Liver (tissue), 9 donors: ENCODE measurements around the gene ABHD17A. TPM values are rescaled to one million over a fixed set of nuclear protein-coding genes. Genes with fewer than 3 reads are reported as not detected.
A peak's percentile ranks its signal among the peaks of the same experiment; 100 is the strongest.
"Not testable (repeated sequence)": the region's sequence is repeated elsewhere in the genome, so short reads cannot be mapped to it uniquely, and the experiment has no call there.

Experiments used
- DNase-seq: peaks from one replicate; pipeline ENCODE4 v3.0.0-alpha.2; 2017; ENCODE audit warnings: low spot score
- H3K27ac ChIP-seq, 2 donors: one replicate each; pipeline ENCODE4 v1.7.0; 2013; ENCODE audit warnings: inconsistent platforms in 2 of 2, low read length in 2 of 2, control low read depth in 1 of 2, low read depth in 1 of 2, mild to moderate bottlenecking in 1 of 2
- H3K27me3 ChIP-seq, 4 donors: one replicate each; pipeline versions ENCODE4 v1.6.1 to v1.7.0; 2013; ENCODE audit warnings: low read length in 3 of 4, inconsistent platforms in 1 of 4, mild to moderate bottlenecking in 1 of 4, moderate library complexity in 1 of 4; ENCODE audit not compliant: control insufficient read depth in 4 of 4, insufficient read depth in 4 of 4
- H3K36me3 ChIP-seq, 4 donors: one replicate each; pipeline versions ENCODE4 v1.6.1 to v1.7.0; 2013; ENCODE audit warnings: low read length in 3 of 4, mild to moderate bottlenecking in 3 of 4, low read depth in 1 of 4, moderate library complexity in 1 of 4; ENCODE audit not compliant: control insufficient read depth in 4 of 4, insufficient read depth in 3 of 4
- H3K4me1 ChIP-seq, 4 donors: one replicate each; pipeline versions ENCODE4 v1.6.1 to v1.7.0; 2013; ENCODE audit warnings: low read length in 3 of 4, mild to moderate bottlenecking in 3 of 4, moderate library complexity in 1 of 4; ENCODE audit not compliant: control insufficient read depth in 4 of 4, insufficient read depth in 4 of 4
- H3K4me3 ChIP-seq, 3 donors: one replicate each; pipeline versions ENCODE4 v1.6.1 to v1.7.0; 2013; ENCODE audit warnings: low read length in 3 of 3, control low read depth in 1 of 3, low read depth in 1 of 3, mild to moderate bottlenecking in 1 of 3
- H3K9ac ChIP-seq, 2 donors: one replicate each; pipeline ENCODE4 v1.7.0; 2013; ENCODE audit warnings: low read length in 2 of 2, mild to moderate bottlenecking in 2 of 2, moderate library complexity in 2 of 2, control low read depth in 1 of 2, low read depth in 1 of 2
- H3K9me3 ChIP-seq, 4 donors: one replicate each; pipeline versions ENCODE4 v1.6.1 to v1.7.0; 2013; ENCODE audit warnings: low read length in 3 of 4; ENCODE audit not compliant: control insufficient read depth in 4 of 4
- GABPA ChIP-seq, 2 donors: IDR thresholded peaks in 1 of 2; conservative IDR thresholded peaks in 1 of 2; 2 replicates each; pipeline ENCODE4 v1.6.1; 2016; ENCODE audit warnings: antibody characterized with exemption in 2 of 2, mild to moderate bottlenecking in 1 of 2, moderate library complexity in 1 of 2
- HNF4G ChIP-seq: IDR thresholded peaks from 2 replicates; pipeline ENCODE4 v1.6.1; 2016; ENCODE audit warnings: antibody characterized with exemption
- JUND ChIP-seq, 2 donors: IDR thresholded peaks; 2 replicates each; pipeline ENCODE4 v1.6.1; 2016; ENCODE audit warnings: antibody characterized with exemption in 2 of 2
- NR2F2 ChIP-seq: IDR thresholded peaks from 2 replicates; pipeline ENCODE4 v1.6.1; 2016; ENCODE audit warnings: antibody characterized with exemption
- SP1 ChIP-seq: IDR thresholded peaks from 2 replicates; pipeline ENCODE4 v1.6.1; 2018; ENCODE audit warnings: antibody characterized with exemption, mild to moderate bottlenecking
- YY1 ChIP-seq: IDR thresholded peaks from 2 replicates; pipeline ENCODE4 v1.6.1; 2016; ENCODE audit warnings: antibody characterized with exemption, mild to moderate bottlenecking
- WGBS: extraction: QIAGEN DNeasy Blood & Tissue Kit; methylation state at CpG from one replicate; pipeline ENCODE4 v1.1.7; 2013; 5-methylcytosine and 5-hydroxymethylcytosine counted together
- polyA plus RNA-seq, 2 donors: library from polyadenylated mRNA; stranded (reverse) in 1 of 2; unstranded in 1 of 2; fragments of 200-250 nt in 1 of 2; fragments of >200 nt in 1 of 2; fragmentation: Nextera tagmentation in 1 of 2; extraction: Ambion mirVana in 1 of 2; gene quantifications; one replicate each; pipeline versions ENCODE4 v1.2.1 to v1.2.3, GENCODE V29; 2013 to 2015
- total RNA-seq, 2 donors: library from RNA; depleted of rRNA; stranded (reverse); fragments of >200 nt; gene quantifications; one replicate each; pipeline ENCODE4 v1.2.3, GENCODE V29; 2014
- TF ChIP-seq, protein P1 (sequence below): IDR thresholded peaks from 2 replicates; pipeline ENCODE4 v1.6.1; 2016; ENCODE audit warnings: antibody characterized with exemption, mild to moderate bottlenecking
- TF ChIP-seq, protein P2 (sequence below): fragments of 150-350 bp; IDR thresholded peaks from 2 replicates; pipeline ENCODE4 v1.5.1; 2017; ENCODE audit warnings: improper control_type of control experiment, low read depth, low read length; ENCODE audit not compliant: missing input control
- TF ChIP-seq, protein P3 (sequence below): IDR thresholded peaks from 2 replicates; pipeline ENCODE4 v1.6.1; 2016; ENCODE audit warnings: antibody characterized with exemption
- donor health status: healthy.
- donor health status: healthy.
- donor health status: healthy.
- donor health status: healthy.
- donor health status: healthy.

Gene ABHD17A
- total RNA-seq (10 to 100 TPM; 25.4 to 28.6 TPM), polyA plus RNA-seq (10 to 100 TPM in 1 of 2 donors, 1 to 10 TPM in 1; 8.1 to 30.2 TPM)

DNA sequence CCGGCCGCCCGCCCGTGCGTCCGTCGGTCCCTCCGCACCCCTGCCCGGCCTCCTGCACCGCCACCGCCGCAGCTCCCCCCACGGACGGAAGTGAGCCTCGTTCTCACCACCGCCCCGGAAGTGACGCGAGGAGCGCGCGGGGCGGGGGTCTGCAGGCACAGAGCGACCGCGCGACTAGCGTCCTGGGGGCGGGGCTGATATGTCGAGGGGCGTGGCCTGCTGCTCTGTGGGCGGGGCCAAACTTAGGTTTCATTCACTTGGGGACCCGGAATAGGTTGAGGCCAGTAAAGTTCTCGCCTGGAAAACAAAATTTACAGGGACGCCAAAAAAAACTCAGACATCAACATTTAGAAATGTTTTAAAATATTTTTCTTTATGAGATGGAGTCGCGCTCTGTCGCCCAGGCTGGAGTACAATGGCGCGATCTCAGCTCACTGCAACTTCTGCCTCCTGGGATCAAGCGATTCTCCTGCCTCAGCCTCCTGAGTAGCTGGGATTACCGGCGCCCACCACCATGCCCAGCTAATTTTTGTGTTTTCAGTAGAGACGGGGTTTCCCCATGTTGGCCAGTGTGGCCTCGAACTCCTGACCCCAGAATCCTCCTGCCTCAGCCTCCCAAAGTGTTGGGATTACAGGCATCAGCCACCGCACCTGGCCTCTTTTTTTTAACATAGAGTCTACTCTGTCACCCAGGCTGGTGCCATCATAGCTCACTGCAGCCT lies at the start of gene ABHD17A:
Gene ABHD17A, minus strand, starts transcription at position 99 of the 722 bp plus-strand sequence. CDS start 3,930 bp downstream, outside the sequence.
- TF ChIP-seq GABPA (IDR thresholded peaks at IDR 0.05 in 1 of 2, conservative IDR thresholded peaks at IDR 0.05 in 1 of 2), result peak; percentile 83 to 93
- TF ChIP-seq, protein P1, sequence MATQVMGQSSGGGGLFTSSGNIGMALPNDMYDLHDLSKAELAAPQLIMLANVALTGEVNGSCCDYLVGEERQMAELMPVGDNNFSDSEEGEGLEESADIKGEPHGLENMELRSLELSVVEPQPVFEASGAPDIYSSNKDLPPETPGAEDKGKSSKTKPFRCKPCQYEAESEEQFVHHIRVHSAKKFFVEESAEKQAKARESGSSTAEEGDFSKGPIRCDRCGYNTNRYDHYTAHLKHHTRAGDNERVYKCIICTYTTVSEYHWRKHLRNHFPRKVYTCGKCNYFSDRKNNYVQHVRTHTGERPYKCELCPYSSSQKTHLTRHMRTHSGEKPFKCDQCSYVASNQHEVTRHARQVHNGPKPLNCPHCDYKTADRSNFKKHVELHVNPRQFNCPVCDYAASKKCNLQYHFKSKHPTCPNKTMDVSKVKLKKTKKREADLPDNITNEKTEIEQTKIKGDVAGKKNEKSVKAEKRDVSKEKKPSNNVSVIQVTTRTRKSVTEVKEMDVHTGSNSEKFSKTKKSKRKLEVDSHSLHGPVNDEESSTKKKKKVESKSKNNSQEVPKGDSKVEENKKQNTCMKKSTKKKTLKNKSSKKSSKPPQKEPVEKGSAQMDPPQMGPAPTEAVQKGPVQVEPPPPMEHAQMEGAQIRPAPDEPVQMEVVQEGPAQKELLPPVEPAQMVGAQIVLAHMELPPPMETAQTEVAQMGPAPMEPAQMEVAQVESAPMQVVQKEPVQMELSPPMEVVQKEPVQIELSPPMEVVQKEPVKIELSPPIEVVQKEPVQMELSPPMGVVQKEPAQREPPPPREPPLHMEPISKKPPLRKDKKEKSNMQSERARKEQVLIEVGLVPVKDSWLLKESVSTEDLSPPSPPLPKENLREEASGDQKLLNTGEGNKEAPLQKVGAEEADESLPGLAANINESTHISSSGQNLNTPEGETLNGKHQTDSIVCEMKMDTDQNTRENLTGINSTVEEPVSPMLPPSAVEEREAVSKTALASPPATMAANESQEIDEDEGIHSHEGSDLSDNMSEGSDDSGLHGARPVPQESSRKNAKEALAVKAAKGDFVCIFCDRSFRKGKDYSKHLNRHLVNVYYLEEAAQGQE, result peak; percentile 17
- TF ChIP-seq SP1, result peak; percentile 53
- WGBS, result 23% methylated on average over 46 of the region's 46 CpGs

DNA sequence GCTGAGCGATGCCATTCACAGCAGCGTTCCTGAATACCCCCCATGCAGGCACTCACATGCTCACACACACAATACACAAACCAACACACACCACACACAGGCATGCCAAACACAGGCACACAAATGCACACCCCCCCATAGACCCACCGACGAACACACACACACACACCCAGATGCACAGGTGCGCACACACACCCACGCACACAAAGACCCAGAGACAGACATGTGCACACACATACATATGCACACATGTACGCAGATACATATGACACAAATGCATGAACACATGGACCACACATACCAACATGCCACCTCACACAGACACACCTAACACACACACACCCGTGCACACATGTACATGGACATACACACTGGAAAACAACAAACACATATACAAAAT lies 48.6 kb upstream of the ABHD17A start:
- WGBS, result 94% methylated on average over 8 of the region's 8 CpGs
- TF ChIP-seq, protein P2, sequence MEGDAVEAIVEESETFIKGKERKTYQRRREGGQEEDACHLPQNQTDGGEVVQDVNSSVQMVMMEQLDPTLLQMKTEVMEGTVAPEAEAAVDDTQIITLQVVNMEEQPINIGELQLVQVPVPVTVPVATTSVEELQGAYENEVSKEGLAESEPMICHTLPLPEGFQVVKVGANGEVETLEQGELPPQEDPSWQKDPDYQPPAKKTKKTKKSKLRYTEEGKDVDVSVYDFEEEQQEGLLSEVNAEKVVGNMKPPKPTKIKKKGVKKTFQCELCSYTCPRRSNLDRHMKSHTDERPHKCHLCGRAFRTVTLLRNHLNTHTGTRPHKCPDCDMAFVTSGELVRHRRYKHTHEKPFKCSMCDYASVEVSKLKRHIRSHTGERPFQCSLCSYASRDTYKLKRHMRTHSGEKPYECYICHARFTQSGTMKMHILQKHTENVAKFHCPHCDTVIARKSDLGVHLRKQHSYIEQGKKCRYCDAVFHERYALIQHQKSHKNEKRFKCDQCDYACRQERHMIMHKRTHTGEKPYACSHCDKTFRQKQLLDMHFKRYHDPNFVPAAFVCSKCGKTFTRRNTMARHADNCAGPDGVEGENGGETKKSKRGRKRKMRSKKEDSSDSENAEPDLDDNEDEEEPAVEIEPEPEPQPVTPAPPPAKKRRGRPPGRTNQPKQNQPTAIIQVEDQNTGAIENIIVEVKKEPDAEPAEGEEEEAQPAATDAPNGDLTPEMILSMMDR, result no peak
- TF ChIP-seq HNF4G (no peak), YY1 (no peak), NR2F2 (no peak), SP1 (no peak), JUND (IDR thresholded peaks at IDR 0.05) (no peak)
- TF ChIP-seq, protein P3, sequence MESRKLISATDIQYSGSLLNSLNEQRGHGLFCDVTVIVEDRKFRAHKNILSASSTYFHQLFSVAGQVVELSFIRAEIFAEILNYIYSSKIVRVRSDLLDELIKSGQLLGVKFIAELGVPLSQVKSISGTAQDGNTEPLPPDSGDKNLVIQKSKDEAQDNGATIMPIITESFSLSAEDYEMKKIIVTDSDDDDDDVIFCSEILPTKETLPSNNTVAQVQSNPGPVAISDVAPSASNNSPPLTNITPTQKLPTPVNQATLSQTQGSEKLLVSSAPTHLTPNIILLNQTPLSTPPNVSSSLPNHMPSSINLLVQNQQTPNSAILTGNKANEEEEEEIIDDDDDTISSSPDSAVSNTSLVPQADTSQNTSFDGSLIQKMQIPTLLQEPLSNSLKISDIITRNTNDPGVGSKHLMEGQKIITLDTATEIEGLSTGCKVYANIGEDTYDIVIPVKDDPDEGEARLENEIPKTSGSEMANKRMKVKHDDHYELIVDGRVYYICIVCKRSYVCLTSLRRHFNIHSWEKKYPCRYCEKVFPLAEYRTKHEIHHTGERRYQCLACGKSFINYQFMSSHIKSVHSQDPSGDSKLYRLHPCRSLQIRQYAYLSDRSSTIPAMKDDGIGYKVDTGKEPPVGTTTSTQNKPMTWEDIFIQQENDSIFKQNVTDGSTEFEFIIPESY, result no peak
- Histone ChIP-seq H3K27me3 (no peaks in the 10 kb centered on the region), H3K4me3 (no peak overlapping the region), H3K4me1 (peaks cover 3 to 10% (median 10%) of the 10 kb centered on the region in 4 donors), H3K9ac (no peak overlapping the region), H3K27ac (no peak overlapping the region), H3K36me3 (no peaks in the 10 kb centered on the region), H3K9me3 (no peaks in the 10 kb centered on the region)
- DNase-seq, result no peak

More for the DNA sequence above, at the start of gene ABHD17A:
- Histone ChIP-seq H3K9ac (peak within 1 kb of the TSS; percentile 48 to 89), H3K27ac (peak within 1 kb of the TSS; percentile 6 to 74), H3K4me3 (peak within 1 kb of the TSS; percentile 71 to 98 (median 83)), H3K4me1 (peaks cover 1 to 32% (median 24%) of the 10 kb centered on the region in 4 donors)
- H3K9me3 ChIP-seq, H3K36me3 ChIP-seq, H3K27me3 ChIP-seq: not testable (repeated sequence)
- DNase-seq, result peak; percentile 97
